NCI-H1694 (cell line): ENCODE results near the gene COMMD9.

Experiments
- DNase-seq: peaks from one replicate; lab custom pipeline; 2025; lab: John Stamatoyannopoulos, UW

The COMMD9 gene

DNA sequence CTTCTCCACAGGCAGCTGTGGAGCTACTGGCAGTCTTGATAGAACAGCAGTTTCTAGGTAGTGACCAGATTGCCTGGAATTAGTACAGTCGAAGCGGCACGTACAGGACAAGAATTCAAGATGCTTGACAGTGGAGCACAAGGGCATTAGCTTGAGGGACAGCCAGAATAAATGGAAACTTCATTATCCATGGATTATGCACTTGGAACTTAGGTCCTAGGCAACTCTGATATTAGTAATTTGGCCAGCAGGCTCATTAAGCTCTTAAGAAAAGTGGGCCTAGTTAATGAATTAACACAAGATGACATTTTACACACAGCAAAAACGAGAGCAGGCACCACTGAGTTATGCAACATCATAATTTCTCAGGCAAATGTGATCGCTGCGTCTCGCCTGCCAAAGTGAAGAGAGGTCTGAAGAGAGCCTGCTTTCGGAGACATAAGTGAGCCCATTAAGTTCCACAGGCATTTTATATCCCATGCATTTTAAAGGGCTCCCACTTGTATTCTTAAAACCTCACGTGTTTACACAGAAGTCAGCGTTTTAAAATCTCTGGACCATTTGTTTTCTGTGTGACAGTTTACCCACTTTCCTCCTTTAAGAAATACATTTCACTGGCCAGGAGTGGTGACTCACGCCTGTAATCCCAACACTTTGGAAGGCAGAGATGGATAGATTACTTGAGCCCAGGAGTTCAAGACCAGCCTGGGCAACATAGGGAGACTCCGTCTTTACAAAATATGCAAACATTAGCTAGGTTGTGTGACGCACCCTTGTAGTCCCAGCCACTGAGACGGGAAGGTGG is 66.2 kb downstream of the COMMD9 start:
- DNase-seq, result no peak
